ENCODE results near the gene LRRC26.

The LRRC26 gene

DNA sequence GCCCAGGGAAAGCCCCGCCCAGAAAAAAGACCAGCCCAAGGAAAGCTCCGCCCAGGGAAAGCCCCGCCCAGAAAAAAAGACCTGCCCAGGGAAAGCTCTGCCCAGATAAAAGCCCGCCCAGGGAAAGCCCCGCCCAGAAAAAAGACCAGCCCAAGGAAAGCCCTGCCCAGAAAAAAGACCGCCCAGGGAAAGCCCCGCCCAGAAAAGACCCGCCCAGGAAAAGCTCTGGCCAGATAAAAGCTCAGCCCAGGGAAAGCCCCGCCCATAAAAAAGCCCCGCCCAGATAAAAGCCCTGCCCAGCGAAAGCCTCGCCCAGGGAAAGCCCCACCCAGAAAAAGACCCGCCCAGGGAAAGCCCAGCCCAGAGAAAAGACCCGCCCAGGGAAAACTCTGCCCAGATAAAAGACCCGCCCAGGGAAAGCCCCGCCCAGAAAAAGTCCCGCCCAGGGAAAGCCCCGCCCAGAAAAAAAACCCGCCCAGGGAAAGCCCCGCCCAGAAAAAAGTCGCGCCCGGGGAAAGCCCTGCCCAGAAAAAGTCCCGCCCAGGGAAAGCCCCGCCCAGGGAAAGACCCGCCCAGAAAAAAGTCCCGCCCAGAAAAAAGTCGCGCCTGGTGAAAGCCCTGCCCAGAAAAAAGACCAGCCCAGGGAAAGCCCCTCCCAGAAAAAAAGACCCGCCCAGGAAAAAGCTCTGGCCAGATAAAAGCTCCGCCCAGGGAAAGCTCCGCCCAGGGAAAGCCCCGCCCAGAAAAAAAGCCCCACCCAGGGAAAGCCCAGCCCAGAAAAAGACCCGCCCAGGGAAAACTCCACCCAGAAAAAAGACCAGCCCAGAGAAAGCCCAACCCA, 19.0 kb downstream of the LRRC26 start:
- DNase-seq: no peak

DNA sequence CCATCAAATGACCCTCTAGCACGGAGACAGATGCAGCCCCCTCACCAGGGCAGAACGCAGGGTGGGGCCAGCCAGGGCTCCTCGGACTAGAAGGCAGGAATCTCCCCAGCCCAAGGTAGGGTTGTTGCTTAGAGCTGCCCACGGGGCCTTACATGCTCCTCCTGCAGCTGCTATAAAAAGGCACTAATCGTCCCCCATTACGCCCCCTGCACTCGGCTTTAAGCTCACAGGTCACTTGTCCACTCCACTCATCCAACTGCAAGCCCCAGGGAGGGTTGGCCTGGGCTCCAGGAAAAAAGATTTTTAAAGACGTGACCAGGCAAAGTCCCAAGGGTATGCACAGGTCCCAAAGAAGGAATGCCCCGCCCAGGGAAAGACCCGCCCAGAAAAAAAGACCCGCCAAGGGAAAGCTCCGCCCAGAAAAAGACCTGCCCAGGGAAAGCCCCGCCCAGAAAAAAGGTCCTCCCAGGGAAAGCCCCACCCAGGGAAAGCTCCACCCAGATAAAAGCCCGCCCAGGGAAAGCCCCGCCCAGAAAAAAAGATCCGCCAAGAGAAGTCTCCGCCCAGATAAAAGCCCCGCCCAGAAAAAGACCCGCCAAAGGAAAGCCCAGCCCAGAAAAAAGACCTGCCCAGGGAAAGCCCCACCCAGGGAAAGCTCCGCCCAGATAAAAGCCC, 19.8 kb downstream of the LRRC26 start:
- no peak for DNase-seq

GRCh38 chr9:137149363-137149762, 20.5 kb downstream of the LRRC26 start:
- DNase-seq: no peak

- DNase-seq: no peak
These were observed 21.2 kb downstream of the LRRC26 start for GRCh38 chr9:137148661-137149060.

- no peak for DNase-seq
These were observed 21.6 kb downstream of the LRRC26 start for GRCh38 chr9:137148242-137148641.

- no peak for DNase-seq
These were observed 22.1 kb downstream of the LRRC26 start for GRCh38 chr9:137147793-137148160.

DNA sequence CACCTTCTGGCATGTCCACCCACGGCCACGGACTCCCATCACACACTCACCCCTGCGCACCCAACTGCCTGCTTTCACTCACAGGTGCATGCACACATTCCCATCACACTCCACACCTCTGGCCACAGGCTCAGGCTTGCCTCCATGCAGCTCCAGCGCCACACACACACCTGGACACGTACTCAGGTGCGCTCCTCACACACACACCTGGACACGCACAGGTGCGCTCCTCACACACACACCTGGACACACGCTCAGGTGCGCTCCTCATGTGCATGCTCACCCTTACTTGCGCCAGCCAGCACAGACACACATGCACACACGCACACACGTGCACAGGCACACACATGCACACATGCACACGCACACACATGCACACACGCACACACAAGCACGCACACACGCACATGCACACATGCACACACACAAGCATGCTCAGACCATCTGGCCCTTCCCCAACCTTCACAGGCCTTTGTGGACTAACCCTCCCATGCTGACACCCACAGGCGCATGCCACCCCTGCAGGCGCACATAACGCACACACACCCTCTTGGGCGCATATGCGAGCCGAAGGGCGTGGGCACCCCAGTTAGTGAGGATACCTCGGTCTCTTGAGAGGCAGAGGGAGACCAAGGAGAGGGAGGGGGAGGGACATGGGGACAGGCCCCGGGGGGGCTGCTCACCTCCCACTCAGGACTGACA, 22.6 kb downstream of the LRRC26 start:
- no peak for DNase-seq

DNA sequence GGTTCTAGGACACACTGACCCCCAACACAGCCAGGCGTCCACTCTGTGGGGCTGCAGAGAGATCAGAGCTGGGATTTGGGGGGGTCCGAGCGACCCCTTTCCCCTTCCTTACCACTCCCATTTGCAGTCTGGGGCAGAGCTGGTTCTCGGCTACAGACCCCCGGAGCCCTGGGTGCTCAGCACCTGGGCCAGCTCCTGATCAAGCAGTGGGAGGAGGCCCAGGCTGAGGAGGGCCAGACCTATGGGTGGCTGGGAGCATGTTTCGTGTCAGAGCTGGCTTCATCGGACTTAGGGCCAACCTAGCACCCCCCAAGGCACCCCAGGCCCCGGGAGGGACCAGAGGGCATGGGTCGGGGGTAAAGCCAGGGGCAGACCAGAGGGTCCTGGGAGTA, 23.3 kb downstream of the LRRC26 start:
- no peak for DNase-seq

- DNase-seq: no peak
These were observed 23.9 kb downstream of the LRRC26 start for GRCh38 chr9:137145731-137146526.

DNA sequence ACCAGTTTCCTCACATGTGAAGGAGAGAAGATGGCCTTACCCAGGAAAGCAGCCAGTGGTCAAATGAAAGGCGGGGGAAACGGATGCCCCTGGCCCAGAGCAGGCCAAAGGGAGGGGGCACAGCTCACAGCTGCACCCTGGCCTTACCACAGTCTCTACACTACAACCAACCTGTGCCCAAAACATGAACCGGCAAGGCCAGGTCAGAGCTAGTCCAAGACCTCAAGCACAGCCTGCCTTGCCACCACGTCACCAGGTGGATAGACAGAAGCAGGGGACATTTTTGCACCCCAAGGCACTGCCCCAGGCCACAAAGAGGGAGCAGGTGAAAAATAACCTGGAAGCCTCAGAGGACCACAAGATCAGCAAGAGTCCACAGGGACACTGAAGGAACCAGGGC, 26.4 kb downstream of the LRRC26 start:
- DNase-seq: no peak

- DNase-seq: no peak
These were observed 27.6 kb downstream of the LRRC26 start for GRCh38 chr9:137141976-137142936.

- DNase-seq: no peak
These were observed 28.6 kb downstream of the LRRC26 start for GRCh38 chr9:137141050-137141810.

DNA sequence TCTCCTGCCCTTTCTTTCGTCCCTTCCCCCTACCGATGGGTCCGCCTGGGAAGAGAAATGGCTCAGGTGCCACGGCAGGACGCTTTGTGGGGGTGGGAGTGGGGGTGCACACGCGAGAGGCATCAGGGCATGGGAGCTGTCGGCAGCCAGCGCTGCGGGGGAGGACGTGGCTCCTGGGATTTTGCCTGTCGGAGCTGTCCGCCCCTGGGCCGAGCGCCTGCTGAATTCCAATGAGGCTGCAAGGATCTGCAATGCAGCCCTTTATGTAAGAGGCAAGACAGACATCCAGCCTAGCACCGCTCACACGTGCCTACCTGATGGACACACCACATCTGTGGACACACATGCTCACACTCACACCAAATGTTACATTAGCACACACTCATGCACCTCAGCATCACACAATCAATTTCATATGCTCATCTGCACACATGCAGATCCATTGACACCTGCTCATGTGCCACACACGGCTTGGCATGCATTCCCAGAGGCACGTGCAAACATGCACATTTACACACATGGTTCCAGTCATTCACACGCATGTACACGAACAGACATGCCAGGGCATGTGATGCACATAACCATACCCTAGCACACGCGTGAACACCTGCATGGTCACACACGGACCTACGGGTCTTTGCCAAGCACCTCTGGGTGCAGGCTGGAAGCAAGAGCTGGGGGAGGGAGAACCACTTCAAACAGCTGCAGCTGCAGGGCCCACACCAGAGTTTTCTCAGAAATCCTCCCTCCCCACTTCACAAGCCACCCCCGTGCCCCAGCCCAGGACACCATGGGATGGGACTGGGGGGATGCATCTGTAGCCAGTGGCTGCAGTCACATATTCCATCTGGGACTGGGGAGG, 29.5 kb downstream of the LRRC26 start:
- no peak for DNase-seq

DNA sequence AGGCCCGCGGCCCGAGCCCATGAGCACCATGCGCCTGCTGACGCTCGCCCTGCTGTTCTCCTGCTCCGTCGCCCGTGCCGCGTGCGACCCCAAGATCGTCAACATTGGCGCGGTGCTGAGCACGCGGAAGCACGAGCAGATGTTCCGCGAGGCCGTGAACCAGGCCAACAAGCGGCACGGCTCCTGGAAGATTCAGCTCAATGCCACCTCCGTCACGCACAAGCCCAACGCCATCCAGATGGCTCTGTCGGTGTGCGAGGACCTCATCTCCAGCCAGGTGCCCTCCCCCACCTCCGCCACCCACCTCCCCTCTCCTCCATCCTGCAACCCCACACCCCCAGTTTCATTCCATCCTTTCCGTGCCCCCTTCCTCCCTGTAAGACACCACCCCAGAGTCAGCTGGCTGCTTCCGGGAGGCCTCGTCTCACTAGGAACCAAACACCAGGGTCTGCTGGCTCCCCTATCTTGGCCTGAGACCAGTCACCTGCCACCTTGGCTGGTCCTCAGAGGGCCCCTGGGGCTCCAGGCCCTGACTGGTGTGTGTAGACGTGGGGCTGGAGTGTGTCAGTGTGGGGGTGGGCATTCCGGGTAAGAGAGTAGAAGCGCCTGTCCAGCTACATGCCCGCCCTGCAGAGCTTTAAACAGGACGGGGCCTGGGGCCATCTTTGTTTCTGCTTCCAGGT, 30.2 kb downstream of the LRRC26 start:
- no peak for DNase-seq

GRCh38 chr9:137138722-137139467, 31.0 kb downstream of the LRRC26 start, which contains the start of gene GRIN1:
TSS of gene GRIN1 (plus strand) at chr9:137139154. CDS start at chr9:137139487, 333 bp downstream.
- DNase-seq: peak; percentile 59

DNA sequence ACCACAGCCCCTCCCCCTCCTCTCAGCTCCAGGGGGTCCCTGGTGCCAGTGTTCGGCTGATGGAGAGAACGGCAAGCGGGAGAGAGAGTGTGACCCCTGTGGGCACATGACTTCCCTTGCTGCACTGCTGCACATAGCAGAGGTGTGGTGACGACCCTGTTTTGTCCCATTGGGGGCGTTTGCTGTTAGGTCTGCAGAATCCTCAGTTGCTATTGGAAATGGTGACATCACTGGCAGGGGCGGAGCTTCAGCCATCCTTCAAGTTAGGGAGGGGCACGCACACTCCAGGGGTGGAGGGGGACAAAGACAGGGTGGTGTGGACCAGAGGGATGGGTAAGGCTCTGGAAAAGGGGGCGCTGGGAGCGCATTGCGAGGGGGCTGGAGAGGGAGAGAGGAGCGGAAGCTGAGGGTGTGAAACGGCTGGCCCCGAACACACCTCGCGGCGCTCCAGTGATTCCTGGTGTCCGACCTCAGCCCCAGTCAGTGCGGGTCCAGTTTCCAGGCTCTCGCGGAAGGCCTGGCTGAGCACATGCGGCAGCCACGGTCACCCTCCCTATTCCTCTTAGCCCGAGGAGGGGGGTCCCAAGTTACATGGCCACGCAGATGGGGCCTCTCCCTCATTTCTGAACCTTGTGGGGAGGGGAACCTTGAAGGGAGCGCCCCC, 31.7 kb downstream of the LRRC26 start:
- no peak for DNase-seq

- DNase-seq: no peak
These were observed 32.8 kb downstream of the LRRC26 start for GRCh38 chr9:137136881-137137607.

All from right kidney (tissue), 1 donor.